SK-N-SH (cell line): Measurements from ENCODE around the gene ERCC2. TPM values are rescaled to one million over a fixed set of nuclear protein-coding genes. Genes with fewer than 3 reads are reported as not detected.

Experiments used
- CTCF ChIA-PET: fragments of 300-600, 350-600 bp; formaldehyde crosslinking; extraction: SDS; loops from one replicate; lab custom pipeline; 2021; lab: Yijun Ruan, JAX
- POLR2A ChIA-PET: fragments of 350-600 bp; sonication (Branson Sonifier 250); formaldehyde crosslinking; extraction: SDS; loops from one replicate; lab custom pipeline; 2020; ENCODE audit warnings: antibody characterized with exemption, inconsistent platforms; lab: Yijun Ruan, JAX
- DNase-seq: peaks from one replicate; pipeline ENCODE4 v3.0.0; 2012
- H2AFZ ChIP-seq: fragments of 200-600 bp; sonication (generic); 2 replicates; pipeline ENCODE4 v1.8.1; 2016; ENCODE audit warnings: antibody characterized with exemption, mild to moderate bottlenecking, low read depth
- H3F3A ChIP-seq: fragments of 200-600 bp; sonication (generic); replicated peaks from 2 replicates; pipeline ENCODE3; 2016; ENCODE audit warnings: antibody characterized with exemption, mild to moderate bottlenecking; ENCODE audit not compliant: insufficient read depth
- H3K27ac ChIP-seq, 2 experiments: fragments of 200-500 bp in 1 of 2; fragments of 200-600 bp in 1 of 2; sonication (Bioruptor generic) in 1 of 2; sonication (generic), shearing (Covaris generic) in 1 of 2; 2 replicates each; pipeline versions ENCODE4 v1.5.1 to v1.6.1; 2014 to 2016; ENCODE audit warnings: low read depth in 2 of 2, inconsistent platforms in 1 of 2, low read length in 1 of 2, mild to moderate bottlenecking in 1 of 2, mixed read lengths in 1 of 2
- H3K27me3 ChIP-seq: fragments of 200-600 bp; sonication (generic), shearing (Covaris generic); 2 replicates; pipeline ENCODE4 v1.6.1; 2016; ENCODE audit warnings: mixed run types; ENCODE audit not compliant: insufficient read depth
- H3K36me3 ChIP-seq, 2 experiments: fragments of 200-500 bp in 1 of 2; fragments of 200-600 bp in 1 of 2; sonication (Bioruptor generic) in 1 of 2; sonication (generic) in 1 of 2; replicated peaks in 1 of 2; 2 replicates each; pipeline versions ENCODE3 to v1.5.1; 2014 to 2016; ENCODE audit warnings: low read length in 1 of 2, mild to moderate bottlenecking in 1 of 2; ENCODE audit not compliant: insufficient read depth in 2 of 2, control insufficient read depth in 1 of 2
- H3K4me1 ChIP-seq, 2 experiments: fragments of 200-500 bp in 1 of 2; fragments of 200-600 bp in 1 of 2; sonication (Bioruptor generic) in 1 of 2; sonication (generic), shearing (Covaris generic) in 1 of 2; 2 replicates each; pipeline versions ENCODE4 v1.5.1 to v1.6.1; 2014 to 2016; ENCODE audit warnings: low read depth in 1 of 2, low read length in 1 of 2, mixed run types in 1 of 2; ENCODE audit not compliant: insufficient read depth in 2 of 2, control insufficient read depth in 1 of 2
- H3K4me2 ChIP-seq: fragments of 200-600 bp; sonication (generic), shearing (Covaris generic); 2 replicates; pipeline ENCODE4 v1.6.1; 2017; ENCODE audit warnings: mixed run types
- H3K4me3 ChIP-seq, 2 experiments: fragments of 200-500 bp in 1 of 2; fragments of 200-600 bp in 1 of 2; sonication (Bioruptor generic) in 1 of 2; sonication (generic), shearing (Covaris generic) in 1 of 2; 2 replicates each; pipeline versions ENCODE4 v1.5.1 to v1.8.1; 2014 to 2016; ENCODE audit warnings: low read depth in 2 of 2, inconsistent platforms in 1 of 2, low read length in 1 of 2, mild to moderate bottlenecking in 1 of 2, mixed read lengths in 1 of 2, moderate library complexity in 1 of 2
- H3K79me2 ChIP-seq: fragments of 200-600 bp; sonication (generic); 2 replicates; pipeline ENCODE4 v1.8.1; 2017; ENCODE audit warnings: mild to moderate bottlenecking; ENCODE audit not compliant: insufficient read depth
- H3K9ac ChIP-seq: fragments of 200-600 bp; sonication (generic); 2 replicates; pipeline ENCODE4 v1.6.1; 2017; ENCODE audit warnings: mixed run types
- H3K9me2 ChIP-seq: fragments of 200-600 bp; sonication (generic); 2 replicates; pipeline ENCODE4 v1.6.1; 2017; ENCODE audit warnings: mixed run types
- H3K9me3 ChIP-seq: fragments of 200-600 bp; sonication (generic); 2 replicates; pipeline ENCODE4 v1.6.1; 2017; ENCODE audit warnings: mixed run types, mild to moderate bottlenecking, moderate library complexity
- H4K20me1 ChIP-seq: fragments of 200-600 bp; sonication (generic); 2 replicates; pipeline ENCODE4 v1.6.1; 2017; ENCODE audit warnings: mild to moderate bottlenecking, mixed run types; ENCODE audit not compliant: insufficient read depth
- FOSL2 ChIP-seq: IDR thresholded peaks from 2 replicates; pipeline ENCODE4 v1.4.0; 2012; ENCODE audit warnings: low read depth, mild to moderate bottlenecking, moderate library complexity, borderline replicate concordance
- GABPA ChIP-seq: IDR thresholded peaks from 2 replicates; pipeline ENCODE4 v1.4.0; 2012; ENCODE audit warnings: low read depth, mild to moderate bottlenecking
- JUND ChIP-seq: IDR thresholded peaks from 2 replicates; pipeline ENCODE4 v1.4.0; 2012
- MAX ChIP-seq: IDR thresholded peaks from 2 replicates; pipeline ENCODE4 v1.4.0; 2012; ENCODE audit warnings: low read depth
- PBX3 ChIP-seq: IDR thresholded peaks from 2 replicates; pipeline ENCODE4; 2012
- POLR2AphosphoS5 ChIP-seq: IDR thresholded peaks from 2 replicates; pipeline ENCODE4 v1.6.1; 2012; ENCODE audit warnings: low read depth, low read length
- RAD21 ChIP-seq: IDR thresholded peaks from 2 replicates; pipeline ENCODE4 v1.6.1; 2012; ENCODE audit warnings: mild to moderate bottlenecking, low read length
- RFX5 ChIP-seq: IDR thresholded peaks from 2 replicates; pipeline ENCODE4 v1.6.1; 2012; ENCODE audit warnings: mild to moderate bottlenecking, improper control_type of control experiment, low read length
- RXRA ChIP-seq: IDR thresholded peaks from 2 replicates; pipeline ENCODE4 v1.4.0; 2012; ENCODE audit warnings: low read depth, mild to moderate bottlenecking, borderline replicate concordance
- SIN3A ChIP-seq: IDR thresholded peaks from 2 replicates; pipeline ENCODE4 v1.6.1; 2012; ENCODE audit warnings: low read depth, mild to moderate bottlenecking, low read length, moderate library complexity, borderline replicate concordance
- SMC3 ChIP-seq: IDR thresholded peaks from 2 replicates; pipeline ENCODE4 v1.6.1; 2012; ENCODE audit warnings: low read depth, low read length, improper control_type of control experiment
- TCF12 ChIP-seq: IDR thresholded peaks from 2 replicates; pipeline ENCODE4 v1.4.0; 2012
- TEAD4 ChIP-seq: IDR thresholded peaks from 2 replicates; pipeline ENCODE4 v1.4.0; 2012; ENCODE audit warnings: mild to moderate bottlenecking, borderline replicate concordance; ENCODE audit not compliant: insufficient read depth
- USF1 ChIP-seq: IDR thresholded peaks from 2 replicates; pipeline ENCODE4 v1.4.0; 2012; ENCODE audit warnings: low read depth, borderline replicate concordance
- WGBS: methylation state at CpG from one replicate; pipeline ENCODE4 v1.1.6; 2017; ENCODE audit warnings: low lambda C conversion rate; 5-methylcytosine and 5-hydroxymethylcytosine counted together
- polyA plus RNA-seq, 3 experiments: library from polyadenylated mRNA; depleted of rRNA; stranded (reverse); fragments of >200 nt; gene quantifications; 2 replicates each; pipeline ENCODE4 v1.2.3, GENCODE V29; 2012
- TF ChIP-seq, protein P1 (sequence below): fragments of 150-350 bp; IDR thresholded peaks from 2 replicates; pipeline ENCODE4 v1.6.1; 2016; ENCODE audit warnings: mild to moderate bottlenecking, low read depth, low read length
- TF ChIP-seq, protein P2 (sequence below): IDR thresholded peaks from 2 replicates; pipeline ENCODE4 v1.6.1; 2012; ENCODE audit warnings: mild to moderate bottlenecking, low read depth, low read length, moderate library complexity

Gene ERCC2
- polyA plus RNA-seq, 1 of the 3 experiments (the other 2 are of a cell fraction) = 72.8 TPM

- Histone ChIP-seq H3F3A (peaks cover 9% of the 10 kb centered on the region), H3K9ac (no peak overlapping the region), H3K4me1 (no peaks in the 10 kb centered on the region; a peak in 1 of 4 replicates), H3K9me2 (no peaks in the 10 kb centered on the region), H3K4me3 (no peak overlapping the region), H3K9me3 (no peaks in the 10 kb centered on the region), H4K20me1 (no peaks in the 10 kb centered on the region), H3K36me3 (peaks cover 0 to 7% of the 10 kb centered on the region in 2 experiments), H3K79me2 (no peaks in the 10 kb centered on the region), H3K27ac (no peak overlapping the region), H3K4me2 (no peak overlapping the region), H2AFZ (no peak overlapping the region), H3K27me3 (no peaks in the 10 kb centered on the region)
- WGBS = 88% methylated on average over 12 of the region's 21 CpGs
- CTCF ChIA-PET = no interaction called here
- POLR2A ChIA-PET = no interaction called here
- TF ChIP-seq, protein P1, sequence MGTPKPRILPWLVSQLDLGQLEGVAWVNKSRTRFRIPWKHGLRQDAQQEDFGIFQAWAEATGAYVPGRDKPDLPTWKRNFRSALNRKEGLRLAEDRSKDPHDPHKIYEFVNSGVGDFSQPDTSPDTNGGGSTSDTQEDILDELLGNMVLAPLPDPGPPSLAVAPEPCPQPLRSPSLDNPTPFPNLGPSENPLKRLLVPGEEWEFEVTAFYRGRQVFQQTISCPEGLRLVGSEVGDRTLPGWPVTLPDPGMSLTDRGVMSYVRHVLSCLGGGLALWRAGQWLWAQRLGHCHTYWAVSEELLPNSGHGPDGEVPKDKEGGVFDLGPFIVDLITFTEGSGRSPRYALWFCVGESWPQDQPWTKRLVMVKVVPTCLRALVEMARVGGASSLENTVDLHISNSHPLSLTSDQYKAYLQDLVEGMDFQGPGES = no peak
- TF ChIP-seq MAX = no peak
- TF ChIP-seq JUND = no peak
- TF ChIP-seq TCF12 = no peak
- no peak for TF ChIP-seq PBX3
- TF ChIP-seq RXRA = no peak
- TF ChIP-seq TEAD4 = no peak
- no peak for TF ChIP-seq FOSL2
- TF ChIP-seq SIN3A = no peak
- TF ChIP-seq POLR2AphosphoS5 = no peak
- TF ChIP-seq RFX5 = no peak
- TF ChIP-seq RAD21 = no peak
- TF ChIP-seq GABPA = no peak
- TF ChIP-seq, protein P2, sequence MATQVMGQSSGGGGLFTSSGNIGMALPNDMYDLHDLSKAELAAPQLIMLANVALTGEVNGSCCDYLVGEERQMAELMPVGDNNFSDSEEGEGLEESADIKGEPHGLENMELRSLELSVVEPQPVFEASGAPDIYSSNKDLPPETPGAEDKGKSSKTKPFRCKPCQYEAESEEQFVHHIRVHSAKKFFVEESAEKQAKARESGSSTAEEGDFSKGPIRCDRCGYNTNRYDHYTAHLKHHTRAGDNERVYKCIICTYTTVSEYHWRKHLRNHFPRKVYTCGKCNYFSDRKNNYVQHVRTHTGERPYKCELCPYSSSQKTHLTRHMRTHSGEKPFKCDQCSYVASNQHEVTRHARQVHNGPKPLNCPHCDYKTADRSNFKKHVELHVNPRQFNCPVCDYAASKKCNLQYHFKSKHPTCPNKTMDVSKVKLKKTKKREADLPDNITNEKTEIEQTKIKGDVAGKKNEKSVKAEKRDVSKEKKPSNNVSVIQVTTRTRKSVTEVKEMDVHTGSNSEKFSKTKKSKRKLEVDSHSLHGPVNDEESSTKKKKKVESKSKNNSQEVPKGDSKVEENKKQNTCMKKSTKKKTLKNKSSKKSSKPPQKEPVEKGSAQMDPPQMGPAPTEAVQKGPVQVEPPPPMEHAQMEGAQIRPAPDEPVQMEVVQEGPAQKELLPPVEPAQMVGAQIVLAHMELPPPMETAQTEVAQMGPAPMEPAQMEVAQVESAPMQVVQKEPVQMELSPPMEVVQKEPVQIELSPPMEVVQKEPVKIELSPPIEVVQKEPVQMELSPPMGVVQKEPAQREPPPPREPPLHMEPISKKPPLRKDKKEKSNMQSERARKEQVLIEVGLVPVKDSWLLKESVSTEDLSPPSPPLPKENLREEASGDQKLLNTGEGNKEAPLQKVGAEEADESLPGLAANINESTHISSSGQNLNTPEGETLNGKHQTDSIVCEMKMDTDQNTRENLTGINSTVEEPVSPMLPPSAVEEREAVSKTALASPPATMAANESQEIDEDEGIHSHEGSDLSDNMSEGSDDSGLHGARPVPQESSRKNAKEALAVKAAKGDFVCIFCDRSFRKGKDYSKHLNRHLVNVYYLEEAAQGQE = no peak
- no peak for TF ChIP-seq USF1
- TF ChIP-seq SMC3 = no peak
- no peak for DNase-seq
Observed at GRCh38 chr19:45391871-45392665, 21.7 kb upstream of the ERCC2 start.
